Nephron (organoid): ENCODE results near the gene DDR2.

Experiments used
- H3K27ac Mint-ChIP-seq, 3 experiments: 2 replicates each; pipeline ENCODE4 v1.8.0; 2020; ENCODE audit warnings: mixed read lengths in 3 of 3, mild to moderate bottlenecking in 2 of 3, moderate library complexity in 1 of 3
- H3K27me3 Mint-ChIP-seq: 2 replicates; pipeline ENCODE4 v1.8.0; 2021; ENCODE audit warnings: low read depth, mild to moderate bottlenecking, moderate library complexity, mixed read lengths
- H3K36me3 Mint-ChIP-seq: 2 replicates; pipeline ENCODE4 v1.8.0; 2020; ENCODE audit warnings: low read depth, mixed read lengths
- H3K4me1 Mint-ChIP-seq: 2 replicates; pipeline ENCODE4 v1.8.0; 2020; ENCODE audit warnings: mixed read lengths
- H3K4me3 Mint-ChIP-seq, 3 experiments: 2 replicates each; pipeline ENCODE4 v1.8.0; 2020; ENCODE audit warnings: mild to moderate bottlenecking in 3 of 3, mixed read lengths in 3 of 3, moderate library complexity in 2 of 3
- H3K9me3 Mint-ChIP-seq: 2 replicates; pipeline ENCODE4 v1.8.0; 2020; ENCODE audit warnings: mixed read lengths
- CTCF ChIP-seq, 3 experiments: fragments of 200-600 bp; sonication (generic); IDR thresholded peaks; one replicate each; pipeline ENCODE4 v1.5.0; 2021; ENCODE audit warnings: antibody characterized with exemption in 3 of 3; ENCODE audit not compliant: unreplicated experiment in 3 of 3

DDR2 gene

GRCh38 chr1:162690672-162691434 lies 58.6 kb downstream of the DDR2 start:
- no peak for TF ChIP-seq CTCF (IDR thresholded peaks at IDR 0.05; ENCODE audit: unreplicated experiment in 3 of 3)
- Mint-ChIP-seq H3K27me3 (no peaks in the 10 kb centered on the region), H3K27ac (peak overlapping the region in 2 of 3 experiments; percentile 43), H3K36me3 (peaks cover 6% of the 10 kb centered on the region), H3K4me3 (no peak overlapping the region), H3K9me3 (no peaks in the 10 kb centered on the region), H3K4me1 (peaks cover 23% of the 10 kb centered on the region)

GRCh38 chr1:162691999-162692575 lies 59.8 kb downstream of the DDR2 start:
- no peaks in the 10 kb centered on the region for H3K9me3 Mint-ChIP-seq
- H3K27me3 Mint-ChIP-seq = no peaks in the 10 kb centered on the region
- H3K36me3 Mint-ChIP-seq = peaks cover 6% of the 10 kb centered on the region
- H3K27ac Mint-ChIP-seq = peak overlapping the region in 1 of 3 experiments; percentile 44
- peaks cover 35% of the 10 kb centered on the region for H3K4me1 Mint-ChIP-seq
- TF ChIP-seq CTCF (IDR thresholded peaks at IDR 0.05; ENCODE audit: unreplicated experiment in 3 of 3) = no peak
- no peak overlapping the region for H3K4me3 Mint-ChIP-seq

GRCh38 chr1:162694911-162695310 lies 62.6 kb downstream of the DDR2 start:
- H3K36me3 Mint-ChIP-seq = no peaks in the 10 kb centered on the region
- TF ChIP-seq CTCF (IDR thresholded peaks at IDR 0.05; ENCODE audit: unreplicated experiment in 3 of 3) = no peak
- H3K27ac Mint-ChIP-seq = peak overlapping the region in 1 of 3 experiments; percentile 96
- no peaks in the 10 kb centered on the region for H3K27me3 Mint-ChIP-seq
- no peaks in the 10 kb centered on the region for H3K9me3 Mint-ChIP-seq
- no peak overlapping the region for H3K4me3 Mint-ChIP-seq
- H3K4me1 Mint-ChIP-seq = peaks cover 47% of the 10 kb centered on the region

DNA sequence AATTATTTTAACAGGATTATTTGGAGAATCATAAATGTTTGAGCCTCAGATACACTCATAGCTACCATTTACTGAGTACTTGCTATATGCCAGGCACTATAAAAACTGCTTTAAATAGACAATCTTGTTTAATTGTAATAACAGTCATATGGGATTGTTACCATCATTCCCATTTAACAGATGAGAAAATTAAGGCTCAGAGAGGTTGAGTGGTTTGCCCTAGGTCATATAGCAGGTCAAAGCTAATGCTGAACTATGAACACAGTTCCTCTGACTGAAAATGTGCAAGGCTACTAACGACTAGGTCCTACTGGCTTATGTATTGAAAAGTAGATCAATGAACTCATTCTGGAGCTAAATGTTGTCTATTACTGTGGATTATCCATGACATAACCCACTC lies 63.4 kb downstream of the DDR2 start:
- peaks cover 46% of the 10 kb centered on the region for H3K4me1 Mint-ChIP-seq
- H3K27ac Mint-ChIP-seq = peak overlapping the region; percentile 95 to 96 (median 96)
- H3K9me3 Mint-ChIP-seq = no peaks in the 10 kb centered on the region
- H3K27me3 Mint-ChIP-seq = no peaks in the 10 kb centered on the region
- no peak for TF ChIP-seq CTCF (IDR thresholded peaks at IDR 0.05; ENCODE audit: unreplicated experiment in 3 of 3)
- peak overlapping the region in 2 of 3 experiments; percentile 52 to 59 for H3K4me3 Mint-ChIP-seq
- H3K36me3 Mint-ChIP-seq = no peaks in the 10 kb centered on the region

GRCh38 chr1:162696286-162696862 lies 64.1 kb downstream of the DDR2 start:
- peaks cover 39% of the 10 kb centered on the region for H3K4me1 Mint-ChIP-seq
- H3K27me3 Mint-ChIP-seq = no peaks in the 10 kb centered on the region
- H3K9me3 Mint-ChIP-seq = no peaks in the 10 kb centered on the region
- H3K4me3 Mint-ChIP-seq = peak overlapping the region; percentile 38 to 57 (median 52)
- H3K36me3 Mint-ChIP-seq = no peaks in the 10 kb centered on the region
- no peak for TF ChIP-seq CTCF (IDR thresholded peaks at IDR 0.05; ENCODE audit: unreplicated experiment in 3 of 3)
- H3K27ac Mint-ChIP-seq = peak overlapping the region; percentile 95 to 96 (median 96)
